KMS-11 (cell line): ENCODE results near the gene PTCHD1.

Experiments
- H2AFZ ChIP-seq: fragments of 200-600 bp; sonication (generic); 2 replicates; pipeline ENCODE4 v1.6.1; 2016; ENCODE audit warnings: antibody characterized with exemption, mixed run types, low read depth
- H3K27ac ChIP-seq: fragments of 200-600 bp; sonication (generic); 2 replicates; pipeline ENCODE4 v1.6.1; 2016; ENCODE audit warnings: mild to moderate bottlenecking, mixed run types
- H3K27me3 ChIP-seq: fragments of 200-600 bp; sonication (generic); 2 replicates; pipeline ENCODE4 v1.6.1; 2017; ENCODE audit warnings: mild to moderate bottlenecking, low read depth, mixed run types, moderate library complexity; ENCODE audit not compliant: insufficient read depth
- H3K36me3 ChIP-seq: fragments of 200-600 bp; sonication (generic); 2 replicates; pipeline ENCODE4 v1.6.1; 2017; ENCODE audit warnings: mild to moderate bottlenecking, mixed run types; ENCODE audit not compliant: insufficient read depth
- H3K4me1 ChIP-seq: fragments of 200-600 bp; sonication (generic); 2 replicates; pipeline ENCODE4 v1.6.1; 2016; ENCODE audit warnings: mild to moderate bottlenecking, low read depth, mixed run types; ENCODE audit not compliant: poor library complexity, severe bottlenecking
- H3K4me2 ChIP-seq: fragments of 200-600 bp; sonication (generic); 2 replicates; pipeline ENCODE4 v1.7.0; 2016; ENCODE audit warnings: mild to moderate bottlenecking, mixed run types
- H3K4me3 ChIP-seq: fragments of 200-600 bp; sonication (generic); IDR thresholded peaks from 2 replicates; pipeline ENCODE4 v1.6.1; 2017; ENCODE audit warnings: low read depth, low read length, mixed read lengths; ENCODE audit not compliant: insufficient read depth
- H3K79me2 ChIP-seq: fragments of 200-600 bp; sonication (generic); 2 replicates; pipeline ENCODE4 v1.6.1; 2016; ENCODE audit warnings: low read depth, mixed run types; ENCODE audit not compliant: insufficient read depth
- H3K9ac ChIP-seq: fragments of 200-600 bp; sonication (generic); 2 replicates; pipeline ENCODE4 v1.6.1; 2016; ENCODE audit warnings: mild to moderate bottlenecking, mixed run types
- H4K20me1 ChIP-seq: fragments of 200-600 bp; sonication (generic); 2 replicates; pipeline ENCODE4 v1.6.1; 2016; ENCODE audit warnings: mild to moderate bottlenecking, mixed run types; ENCODE audit not compliant: insufficient read depth
- CTCF ChIP-seq: fragments of 200-600 bp; sonication (generic); conservative IDR thresholded peaks from 2 replicates; pipeline ENCODE4 v1.6.1; 2017; ENCODE audit warnings: low read depth, mild to moderate bottlenecking, antibody characterized with exemption, low read length, moderate library complexity, mixed read lengths

The PTCHD1 gene

DNA sequence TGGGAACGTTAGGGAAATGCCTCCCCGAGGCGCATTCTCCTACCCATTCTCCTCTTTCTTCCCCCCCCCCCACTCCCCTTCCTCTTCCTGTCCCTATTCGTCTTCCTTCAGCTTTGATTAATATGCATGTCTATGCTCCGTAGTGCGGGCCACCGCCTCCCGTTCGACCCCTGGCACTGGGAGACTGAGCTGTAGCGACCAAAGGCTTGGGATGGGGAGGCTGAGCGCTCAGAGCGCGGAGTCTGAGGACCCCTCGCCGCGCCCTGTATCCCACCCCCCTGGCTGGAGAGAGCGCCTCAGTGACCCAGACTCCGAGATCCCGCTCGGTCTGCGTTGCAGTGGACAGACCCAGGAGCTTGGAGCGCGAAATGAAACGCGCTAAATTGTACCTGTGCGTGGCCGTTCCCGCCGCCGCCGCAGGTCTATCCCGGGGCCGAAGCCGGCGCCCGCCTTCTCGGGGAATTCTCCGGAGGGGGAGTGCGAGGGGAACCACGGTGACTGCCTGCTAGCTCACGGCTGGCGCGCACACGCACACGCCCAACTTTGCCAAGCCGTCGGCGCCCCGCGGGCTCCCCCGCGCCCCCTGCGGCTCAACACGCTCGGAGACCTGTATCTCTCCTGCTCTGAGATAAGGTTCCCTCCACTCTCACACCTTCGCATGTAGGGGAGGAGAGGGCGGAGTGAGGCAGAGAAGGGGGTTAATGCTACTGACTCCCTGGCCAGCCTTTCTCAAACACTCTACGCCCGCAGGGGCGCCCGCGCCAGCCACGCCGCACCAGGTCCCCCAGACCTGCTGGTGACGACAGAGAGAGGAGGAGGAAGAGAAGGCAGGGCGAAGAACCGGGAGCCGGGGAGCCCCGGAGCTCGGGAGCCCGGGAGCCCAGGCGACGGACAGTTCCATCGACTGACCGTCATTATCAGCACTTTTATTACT is 1.5 kb upstream of the PTCHD1 start:
- H4K20me1 ChIP-seq = no peaks in the 10 kb centered on the region
- H3K4me3 ChIP-seq = no peak overlapping the region
- no peak overlapping the region for H2AFZ ChIP-seq
- no peak overlapping the region for H3K27ac ChIP-seq
- H3K4me1 ChIP-seq = no peaks in the 10 kb centered on the region
- no peak overlapping the region for H3K4me2 ChIP-seq
- no peaks in the 10 kb centered on the region for H3K36me3 ChIP-seq
- H3K79me2 ChIP-seq = no peaks in the 10 kb centered on the region
- no peaks in the 10 kb centered on the region for H3K27me3 ChIP-seq
- H3K9ac ChIP-seq = no peak overlapping the region
- TF ChIP-seq CTCF = no peak

DNA sequence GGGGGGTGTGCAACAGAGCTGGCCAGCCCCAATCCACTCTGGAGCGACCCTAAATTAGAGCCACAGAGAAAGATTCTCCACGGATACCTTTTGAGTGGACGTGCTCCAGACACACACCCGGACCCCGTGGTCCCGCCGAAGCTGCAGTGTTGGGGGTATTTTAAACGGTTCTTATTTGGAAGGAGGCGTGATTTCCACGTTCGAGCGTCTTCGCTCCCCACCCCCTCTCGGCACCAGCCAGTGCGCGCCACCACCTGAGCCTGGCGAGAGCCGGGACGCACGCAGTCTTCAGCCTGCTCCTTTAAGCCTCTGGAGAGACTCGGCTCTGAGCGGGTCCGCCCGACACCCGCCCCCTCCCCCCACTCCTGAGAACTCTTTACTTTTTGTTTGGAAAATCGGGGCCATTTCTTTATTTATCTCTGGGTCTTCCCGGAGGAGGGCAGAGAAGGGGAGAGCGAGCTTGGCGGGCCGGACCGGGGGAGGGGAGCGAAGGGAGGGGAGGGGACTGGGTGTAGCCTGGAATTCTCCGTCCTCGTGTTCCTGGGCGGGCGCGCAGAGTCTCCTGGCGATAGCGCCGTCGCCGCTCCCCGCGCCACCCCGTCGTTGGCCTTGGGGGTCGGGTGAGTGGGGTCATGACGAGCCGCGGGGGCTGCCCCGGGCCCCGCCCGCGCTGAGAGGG is 668 bp upstream of the PTCHD1 start:
- H2AFZ ChIP-seq = no peak overlapping the region
- H3K9ac ChIP-seq = no peak overlapping the region
- no peaks in the 10 kb centered on the region for H3K79me2 ChIP-seq
- no peak overlapping the region for H3K27ac ChIP-seq
- H4K20me1 ChIP-seq = no peaks in the 10 kb centered on the region
- no peaks in the 10 kb centered on the region for H3K36me3 ChIP-seq
- TF ChIP-seq CTCF = no peak
- H3K4me2 ChIP-seq = no peak overlapping the region
- no peaks in the 10 kb centered on the region for H3K4me1 ChIP-seq
- no peaks in the 10 kb centered on the region for H3K27me3 ChIP-seq
- no peak overlapping the region for H3K4me3 ChIP-seq

GRCh38 chrX:23334521-23334847 is 165 bp upstream of the PTCHD1 start:
- Histone ChIP-seq H3K27me3 (no peaks in the 10 kb centered on the region), H3K9ac (no peak overlapping the region), H3K4me3 (no peak overlapping the region), H3K79me2 (no peaks in the 10 kb centered on the region), H4K20me1 (no peaks in the 10 kb centered on the region), H3K36me3 (no peaks in the 10 kb centered on the region), H3K4me2 (no peak overlapping the region), H2AFZ (no peak overlapping the region), H3K27ac (no peak overlapping the region), H3K4me1 (no peaks in the 10 kb centered on the region)
- TF ChIP-seq CTCF = no peak

DNA sequence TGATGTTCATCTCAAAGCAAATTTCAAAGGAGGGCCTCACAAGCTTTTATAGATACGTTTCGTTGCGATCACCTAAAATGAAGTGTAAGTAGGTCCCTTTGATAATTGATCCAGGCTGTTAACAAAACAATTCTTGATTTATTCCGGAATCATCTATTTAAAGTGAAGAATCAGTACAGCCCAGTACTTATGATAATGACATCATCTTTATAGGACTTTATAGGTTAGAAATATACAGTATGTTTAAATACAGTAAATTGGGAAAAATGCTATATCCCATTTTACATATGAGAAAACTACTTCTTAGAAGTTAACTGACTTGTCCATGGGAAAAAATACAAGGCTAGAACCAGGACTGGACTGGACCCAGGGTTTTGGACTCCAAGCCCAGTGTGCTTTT is 3.7 kb downstream of the PTCHD1 start:
- H3K27ac ChIP-seq = no peak overlapping the region
- no peak overlapping the region for H3K4me3 ChIP-seq
- TF ChIP-seq CTCF = no peak
- no peak overlapping the region for H3K4me2 ChIP-seq
- H3K4me1 ChIP-seq = no peaks in the 10 kb centered on the region
- H3K36me3 ChIP-seq = no peaks in the 10 kb centered on the region
- H3K79me2 ChIP-seq = no peaks in the 10 kb centered on the region
- H2AFZ ChIP-seq = no peak overlapping the region
- H3K27me3 ChIP-seq = no peaks in the 10 kb centered on the region
- no peak overlapping the region for H3K9ac ChIP-seq
- H4K20me1 ChIP-seq = no peaks in the 10 kb centered on the region
